Measurements from ENCODE around the gene DDX41.

GRCh38 chr5:177514541-177514940 is 2.2 kb downstream of the DDX41 start:
- no peak for TF ChIP-seq CTCF (conservative IDR thresholded peaks at IDR 0.05)
- TF ChIP-seq ZFX (IDR thresholded peaks at IDR 0.05) = no peak
